Measurements from ENCODE around the gene SNAP91. TPM values are rescaled to one million over a fixed set of nuclear protein-coding genes. Genes with fewer than 3 reads are reported as not detected.

The SNAP91 gene
- total RNA-seq, 1 donor, result 0.72 TPM

- Histone ChIP-seq H3K27me3 (ENCODE audit: insufficient read depth, low read length) (no peaks in the 10 kb centered on the region), H3K36me3 (ENCODE audit: insufficient read depth, low read length) (no peaks in the 10 kb centered on the region), H3K27ac (ENCODE audit: low read depth, low read length) (no peak overlapping the region), H3K9me3 (ENCODE audit: low read depth, low read length) (no peaks in the 10 kb centered on the region), H3K4me3 (ENCODE audit: insufficient read depth, low read length) (no peak overlapping the region), H3K79me2 (ENCODE audit: insufficient read depth, low read length) (no peaks in the 10 kb centered on the region), H4K20me1 (ENCODE audit: insufficient read depth, low read length) (no peaks in the 10 kb centered on the region), H3K4me2 (ENCODE audit: insufficient read depth, low read length) (peak overlapping the region; percentile 41), H2AFZ (ENCODE audit: low read length) (peak overlapping the region; percentile 25), H3K4me1 (ENCODE audit: insufficient read depth, low read length) (peaks cover 2% of the 10 kb centered on the region)
- no peak for DNase-seq (ENCODE audit: insufficient read length, low spot score, missing footprints)
- no peak for TF ChIP-seq CTCF (IDR thresholded peaks at IDR 0.05; ENCODE audit: extremely low read depth, low read depth, low read length)
Measured at GRCh38 chr6:83601119-83601518, 107.8 kb downstream of the SNAP91 start.

- Histone ChIP-seq H3K27ac (ENCODE audit: low read depth, low read length) (no peak overlapping the region), H3K27me3 (ENCODE audit: insufficient read depth, low read length) (no peaks in the 10 kb centered on the region), H4K20me1 (ENCODE audit: insufficient read depth, low read length) (no peaks in the 10 kb centered on the region), H3K79me2 (ENCODE audit: insufficient read depth, low read length) (no peaks in the 10 kb centered on the region), H3K4me2 (ENCODE audit: insufficient read depth, low read length) (no peak overlapping the region), H2AFZ (ENCODE audit: low read length) (peak overlapping the region; percentile 54), H3K36me3 (ENCODE audit: insufficient read depth, low read length) (no peaks in the 10 kb centered on the region), H3K9me3 (ENCODE audit: low read depth, low read length) (no peaks in the 10 kb centered on the region), H3K4me1 (ENCODE audit: insufficient read depth, low read length) (peaks cover 2% of the 10 kb centered on the region), H3K4me3 (ENCODE audit: insufficient read depth, low read length) (no peak overlapping the region)
- DNase-seq (ENCODE audit: insufficient read length, low spot score, missing footprints), result no peak
- no peak for TF ChIP-seq CTCF (IDR thresholded peaks at IDR 0.05; ENCODE audit: extremely low read depth, low read depth, low read length)
Measured at GRCh38 chr6:83600459-83600858, 108.4 kb downstream of the SNAP91 start.

- H3K4me3 ChIP-seq (ENCODE audit: insufficient read depth, low read length), result no peak overlapping the region
- H3K4me2 ChIP-seq (ENCODE audit: insufficient read depth, low read length), result no peak overlapping the region
- DNase-seq (ENCODE audit: insufficient read length, low spot score, missing footprints), result no peak
- no peaks in the 10 kb centered on the region for H3K9me3 ChIP-seq (ENCODE audit: low read depth, low read length)
- H3K79me2 ChIP-seq (ENCODE audit: insufficient read depth, low read length), result no peaks in the 10 kb centered on the region
- no peak overlapping the region for H2AFZ ChIP-seq (ENCODE audit: low read length)
- H3K4me1 ChIP-seq (ENCODE audit: insufficient read depth, low read length), result peaks cover 2% of the 10 kb centered on the region
- H4K20me1 ChIP-seq (ENCODE audit: insufficient read depth, low read length), result no peaks in the 10 kb centered on the region
- H3K27ac ChIP-seq (ENCODE audit: low read depth, low read length), result no peak overlapping the region
- no peaks in the 10 kb centered on the region for H3K27me3 ChIP-seq (ENCODE audit: insufficient read depth, low read length)
- no peaks in the 10 kb centered on the region for H3K36me3 ChIP-seq (ENCODE audit: insufficient read depth, low read length)
- no peak for TF ChIP-seq CTCF (IDR thresholded peaks at IDR 0.05; ENCODE audit: extremely low read depth, low read depth, low read length)
Measured at GRCh38 chr6:83597511-83597910, 111.4 kb downstream of the SNAP91 start.

- Histone ChIP-seq H3K27ac (ENCODE audit: low read depth, low read length) (no peak overlapping the region), H3K36me3 (ENCODE audit: insufficient read depth, low read length) (no peaks in the 10 kb centered on the region)
Measured at GRCh38 chr6:83597051-83597450, 111.8 kb downstream of the SNAP91 start.

More at GRCh38 chr6:83597051-83597450, 111.8 kb downstream of the SNAP91 start:
- H3K4me2 ChIP-seq (ENCODE audit: insufficient read depth, low read length), result no peak overlapping the region
- no peak overlapping the region for H3K4me3 ChIP-seq (ENCODE audit: insufficient read depth, low read length)
- no peaks in the 10 kb centered on the region for H3K9me3 ChIP-seq (ENCODE audit: low read depth, low read length)
- H4K20me1 ChIP-seq (ENCODE audit: insufficient read depth, low read length), result no peaks in the 10 kb centered on the region
- H2AFZ ChIP-seq (ENCODE audit: low read length), result no peak overlapping the region
- no peaks in the 10 kb centered on the region for H3K27me3 ChIP-seq (ENCODE audit: insufficient read depth, low read length)
- H3K4me1 ChIP-seq (ENCODE audit: insufficient read depth, low read length), result peaks cover 2% of the 10 kb centered on the region
- H3K79me2 ChIP-seq (ENCODE audit: insufficient read depth, low read length), result no peaks in the 10 kb centered on the region
- DNase-seq (ENCODE audit: insufficient read length, low spot score, missing footprints), result no peak
- TF ChIP-seq CTCF (IDR thresholded peaks at IDR 0.05; ENCODE audit: extremely low read depth, low read depth, low read length), result no peak
